Left ventricle myocardium inferior (tissue), 1 donor: ENCODE results near the gene MCCC2. TPM values are rescaled to one million over a fixed set of nuclear protein-coding genes. Genes with fewer than 3 reads are reported as not detected.
"Not testable (repeated sequence)": the region's sequence is repeated elsewhere in the genome, so short reads cannot be mapped to it uniquely, and the experiment has no call there.

ENCODE experiments used
- DNase-seq: peaks from one replicate; pipeline ENCODE4 v3.0.0-alpha.2; 2020
- H3K27ac ChIP-seq: fragments of 200-600 bp; replicated peaks from 2 replicates; pipeline ENCODE4 v1.8.0; 2021
- H3K27me3 ChIP-seq: fragments of 200-600 bp; 2 replicates; pipeline ENCODE4 v1.8.0; 2021; ENCODE audit warnings: low read depth
- H3K36me3 ChIP-seq: fragments of 200-600 bp; 2 replicates; pipeline ENCODE4 v1.8.0; 2021
- H3K4me1 ChIP-seq: fragments of 200-600 bp; 2 replicates; pipeline ENCODE4 v1.8.0; 2021
- H3K4me3 ChIP-seq: fragments of 200-600 bp; 2 replicates; pipeline ENCODE4 v1.8.0; 2021; ENCODE audit warnings: mild to moderate bottlenecking, moderate library complexity
- H3K9me3 ChIP-seq: fragments of 200-600 bp; replicated peaks from 2 replicates; pipeline ENCODE4 v1.8.0; 2021
- intact Hi-C: fragments of 100-400 bp; cut with micrococcal nuclease; formaldehyde crosslinking; loops from one replicate; pipeline ENCODE4 v1.11.0; 2022
- total RNA-seq: library from RNA; stranded (reverse); fragmentation: NEBNext Ultra II Directional; extraction: Animal tissue kit (Norgen Biotek cat#: 25700); gene quantifications from one replicate; pipeline ENCODE4 v1.2.1, GENCODE V29; 2021
- TF ChIP-seq, protein P1 (sequence below): fragments of 200-600 bp; IDR thresholded peaks from 2 replicates; pipeline ENCODE4 v1.8.0; 2021; ENCODE audit warnings: antibody characterized with exemption, mild to moderate bottlenecking, borderline replicate concordance
- donor health status: DM: no; HTN: yes; CAD: no; lungs with severe emphysema.

MCCC2 gene
- total RNA-seq, 1 donor from 2014 or later = 154 TPM

DNA sequence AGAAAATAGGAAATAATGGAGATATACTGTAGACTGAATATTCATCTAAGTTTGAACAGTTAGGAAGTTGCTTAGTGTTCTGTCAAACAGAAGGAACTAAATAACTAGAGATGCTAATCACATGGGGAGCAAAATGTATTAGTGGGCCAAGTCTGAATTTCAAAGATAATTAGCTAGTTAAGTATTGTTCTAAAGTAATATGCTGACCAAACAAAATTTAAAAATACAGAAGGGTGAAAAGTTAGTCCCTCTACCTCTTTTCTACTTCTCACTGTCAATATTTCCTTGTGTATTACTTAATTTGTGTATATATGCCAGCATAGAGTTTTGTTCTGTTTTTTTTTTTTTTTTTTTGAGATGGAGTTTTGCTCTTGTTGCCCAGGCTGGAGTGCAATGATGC, 4.0 kb downstream of the MCCC2 start:
- intact Hi-C loops = no loop called here
- TF ChIP-seq, protein P1, sequence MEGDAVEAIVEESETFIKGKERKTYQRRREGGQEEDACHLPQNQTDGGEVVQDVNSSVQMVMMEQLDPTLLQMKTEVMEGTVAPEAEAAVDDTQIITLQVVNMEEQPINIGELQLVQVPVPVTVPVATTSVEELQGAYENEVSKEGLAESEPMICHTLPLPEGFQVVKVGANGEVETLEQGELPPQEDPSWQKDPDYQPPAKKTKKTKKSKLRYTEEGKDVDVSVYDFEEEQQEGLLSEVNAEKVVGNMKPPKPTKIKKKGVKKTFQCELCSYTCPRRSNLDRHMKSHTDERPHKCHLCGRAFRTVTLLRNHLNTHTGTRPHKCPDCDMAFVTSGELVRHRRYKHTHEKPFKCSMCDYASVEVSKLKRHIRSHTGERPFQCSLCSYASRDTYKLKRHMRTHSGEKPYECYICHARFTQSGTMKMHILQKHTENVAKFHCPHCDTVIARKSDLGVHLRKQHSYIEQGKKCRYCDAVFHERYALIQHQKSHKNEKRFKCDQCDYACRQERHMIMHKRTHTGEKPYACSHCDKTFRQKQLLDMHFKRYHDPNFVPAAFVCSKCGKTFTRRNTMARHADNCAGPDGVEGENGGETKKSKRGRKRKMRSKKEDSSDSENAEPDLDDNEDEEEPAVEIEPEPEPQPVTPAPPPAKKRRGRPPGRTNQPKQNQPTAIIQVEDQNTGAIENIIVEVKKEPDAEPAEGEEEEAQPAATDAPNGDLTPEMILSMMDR = no peak
- Histone ChIP-seq H3K4me3 (no peak overlapping the region), H3K27me3 (no peaks in the 10 kb centered on the region), H3K4me1 (peaks cover 38% of the 10 kb centered on the region), H3K9me3 (no peaks in the 10 kb centered on the region), H3K36me3 (peaks cover 8% of the 10 kb centered on the region), H3K27ac (no peak overlapping the region)
- DNase-seq = no peak

DNA sequence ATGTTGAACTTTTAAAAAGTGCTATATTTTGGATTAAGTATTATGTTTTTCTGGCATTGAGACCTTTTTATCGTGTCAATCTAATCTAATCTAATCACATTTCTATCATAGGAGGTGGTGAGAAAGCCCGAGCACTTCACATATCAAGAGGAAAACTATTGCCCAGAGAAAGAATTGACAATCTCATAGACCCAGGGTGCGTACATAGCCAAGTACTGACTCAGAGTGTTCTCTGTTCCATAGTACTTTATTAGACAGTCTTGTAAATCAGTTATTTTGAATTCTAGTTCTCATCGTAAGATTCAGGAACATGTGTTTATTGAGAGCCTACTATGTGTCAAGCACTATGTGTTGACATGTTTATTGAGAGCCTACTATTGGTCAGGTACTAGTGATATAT, 9.0 kb downstream of the MCCC2 start:
- intact Hi-C loops = no loop called here
- H3K4me3 ChIP-seq = no peak overlapping the region
- H3K36me3 ChIP-seq = peaks cover 57% of the 10 kb centered on the region

DNA sequence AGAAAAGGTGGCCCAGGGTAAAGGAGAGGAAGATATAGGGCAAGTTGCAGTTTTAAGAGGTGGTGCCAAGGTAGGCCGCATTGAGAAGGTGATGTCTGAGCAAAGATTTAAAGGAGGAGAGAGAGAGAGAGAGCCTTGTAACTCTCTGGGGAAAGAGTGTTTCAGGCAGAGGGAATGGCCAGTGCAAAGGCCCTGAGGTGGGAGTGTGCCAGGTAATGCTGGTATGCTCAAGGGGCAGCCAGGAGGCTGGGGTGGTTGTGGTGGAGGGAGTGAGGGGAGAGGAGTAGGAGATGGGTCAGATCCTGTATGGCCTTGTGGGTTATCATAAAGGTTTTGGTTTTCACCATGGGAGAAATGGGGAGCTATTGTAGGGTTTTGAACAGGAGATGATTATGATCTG, 9.9 kb downstream of the MCCC2 start:
- no peak overlapping the region for H3K4me3 ChIP-seq
- peaks cover 14% of the 10 kb centered on the region for H3K4me1 ChIP-seq
- H3K27me3 ChIP-seq = no peaks in the 10 kb centered on the region
- TF ChIP-seq, protein P1 = no peak
- DNase-seq = no peak
- H3K9me3 ChIP-seq = no peaks in the 10 kb centered on the region
- intact Hi-C loops = no loop called here
- H3K36me3 ChIP-seq = peaks cover 64% of the 10 kb centered on the region
- no peak overlapping the region for H3K27ac ChIP-seq

More for the DNA sequence above, 9.0 kb downstream of the MCCC2 start:
- Histone ChIP-seq H3K4me1 (peaks cover 10% of the 10 kb centered on the region), H3K27ac (no peak overlapping the region), H3K27me3 (no peaks in the 10 kb centered on the region), H3K9me3 (no peaks in the 10 kb centered on the region)
- TF ChIP-seq, protein P1 = no peak
- no peak for DNase-seq

DNA sequence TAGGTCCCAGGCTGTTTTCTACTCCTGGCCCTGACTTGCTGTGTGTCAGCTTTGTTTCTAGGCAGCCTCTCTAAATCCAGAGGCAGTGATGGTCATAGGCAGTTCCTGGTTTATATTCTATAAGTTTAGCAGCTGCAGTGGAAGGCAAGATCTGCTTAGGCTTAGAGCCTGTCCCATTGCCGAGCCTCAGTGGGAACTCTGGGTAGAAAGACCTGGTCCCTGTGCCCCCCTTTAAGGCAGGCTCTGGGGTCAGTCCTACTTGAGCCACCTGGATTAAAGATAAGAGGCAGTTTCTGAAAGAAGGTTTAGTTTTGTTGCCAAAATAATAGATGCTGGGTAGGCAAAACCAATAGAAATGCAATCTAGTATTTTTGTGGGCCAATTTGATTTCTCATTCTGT, 13.6 kb downstream of the MCCC2 start:
- Histone ChIP-seq H3K27ac (peak overlapping the region; percentile 86), H3K36me3 (peaks cover 79% of the 10 kb centered on the region), H3K4me3 (no peak overlapping the region), H3K9me3 (no peaks in the 10 kb centered on the region), H3K27me3 (no peaks in the 10 kb centered on the region), H3K4me1 (peaks cover 14% of the 10 kb centered on the region)
- intact Hi-C loops = no loop called here
- DNase-seq = no peak
- TF ChIP-seq, protein P1 = no peak

DNA sequence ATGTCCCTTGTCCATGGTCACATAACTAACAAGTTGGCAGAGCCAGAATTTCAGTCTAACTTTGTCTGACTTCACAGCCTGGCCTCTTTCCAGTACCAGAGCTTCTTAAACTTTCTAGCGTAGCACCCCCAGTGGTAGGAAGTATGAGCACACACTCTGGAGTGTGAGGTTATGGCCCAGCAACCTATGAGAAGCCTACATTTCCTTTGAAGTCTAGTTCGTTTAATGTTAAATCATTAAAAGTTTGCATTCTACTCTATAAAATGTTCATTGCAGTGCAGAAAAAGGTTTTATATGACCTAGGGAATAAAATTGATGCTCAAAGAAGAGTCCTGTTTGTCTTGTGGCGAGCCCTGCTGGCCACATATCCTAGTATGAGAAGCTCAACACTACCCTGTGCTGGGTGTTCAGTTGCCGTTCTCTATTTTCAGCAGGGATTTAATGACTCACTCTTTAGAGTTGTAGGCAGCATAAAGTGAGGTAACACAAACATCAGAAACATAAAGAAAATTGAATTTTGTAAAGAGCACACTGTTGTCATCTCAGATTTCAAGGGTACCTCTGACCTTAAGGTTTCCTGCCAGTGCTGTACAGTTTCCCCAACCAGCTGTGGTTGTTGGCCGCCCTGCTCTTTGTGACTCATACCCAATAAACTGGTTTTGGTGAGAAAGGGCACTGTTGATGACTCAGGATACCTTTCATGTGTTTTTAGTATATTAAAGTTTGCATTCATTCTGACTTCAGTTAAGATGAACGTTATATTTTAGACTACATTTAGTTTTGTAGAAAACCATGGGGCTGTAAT, 14.3 kb downstream of the MCCC2 start:
- no peaks in the 10 kb centered on the region for H3K27me3 ChIP-seq
- peak overlapping the region; percentile 86 for H3K27ac ChIP-seq
- H3K4me3 ChIP-seq = no peak overlapping the region
- no peaks in the 10 kb centered on the region for H3K9me3 ChIP-seq
- H3K4me1 ChIP-seq = peaks cover 14% of the 10 kb centered on the region
- H3K36me3 ChIP-seq = peaks cover 75% of the 10 kb centered on the region
- intact Hi-C loops = no loop called here
- TF ChIP-seq, protein P1 = peak; percentile 74
- no peak for DNase-seq

GRCh38 chr5:71609916-71610315, 22.8 kb downstream of the MCCC2 start:
- peaks cover 50% of the 10 kb centered on the region for H3K36me3 ChIP-seq
- intact Hi-C loops = not testable (repeated sequence)

More at GRCh38 chr5:71609916-71610315, 22.8 kb downstream of the MCCC2 start:
- not testable (repeated sequence) for H3K27me3 ChIP-seq, H3K4me3 ChIP-seq, H3K27ac ChIP-seq, H3K9me3 ChIP-seq, H3K4me1 ChIP-seq, DNase-seq
